ENCODE results near the gene AGAP6.
"Not testable (repeated sequence)": the region's sequence is repeated elsewhere in the genome, so short reads cannot be mapped to it uniquely, and the experiment has no call there.

DNA sequence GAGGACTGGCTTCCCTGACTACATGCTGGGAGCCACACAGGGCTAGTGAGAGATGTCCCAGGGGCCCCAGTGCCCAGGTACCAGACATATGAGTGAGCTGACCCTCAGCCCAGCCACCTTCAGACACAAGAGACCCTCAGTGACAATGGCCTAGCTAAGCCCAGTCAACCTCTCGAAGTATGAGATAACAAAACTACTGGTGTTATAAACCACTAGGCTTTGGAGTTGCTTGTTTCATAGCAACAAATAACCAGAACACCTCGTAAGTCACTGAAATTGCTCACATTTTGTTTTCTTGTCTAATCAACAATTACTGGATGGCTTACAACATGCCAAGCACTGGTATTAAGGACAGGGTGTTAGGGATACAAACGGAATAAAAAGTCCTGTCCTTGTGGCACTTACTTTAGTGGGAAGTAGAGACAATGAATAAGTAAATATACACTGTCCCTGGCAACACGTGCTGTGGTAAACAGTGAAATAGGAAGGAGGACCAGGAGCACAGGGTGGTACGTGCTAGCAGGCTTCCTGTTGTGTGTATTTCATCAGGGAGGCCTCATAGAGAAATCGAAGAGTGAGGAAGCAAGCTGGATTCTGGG is 64.7 kb downstream of the AGAP6 start:
- TF ChIP-seq CREB1 (CRISPR knock-in tag; IDR thresholded peaks at IDR 0.05; ENCODE audit: low read depth); EZH2phosphoT487 (IDR thresholded peaks at IDR 0.05; ENCODE audit: unreplicated experiment); ZNF114 (CRISPR knock-in tag; IDR thresholded peaks at IDR 0.05); EZH2 (IDR thresholded peaks at IDR 0.05; ENCODE audit: low read depth, unreplicated experiment); POLR2AphosphoS5 (IDR thresholded peaks at IDR 0.05; ENCODE audit: low read depth); JUNB (IDR thresholded peaks at IDR 0.05; ENCODE audit: unreplicated experiment); ZNF331 (CRISPR knock-in tag; IDR thresholded peaks at IDR 0.05; ENCODE audit: low read depth); NANOG (IDR thresholded peaks at IDR 0.05; ENCODE audit: borderline replicate concordance): not testable (repeated sequence)
- TF ChIP-seq, protein P1, sequence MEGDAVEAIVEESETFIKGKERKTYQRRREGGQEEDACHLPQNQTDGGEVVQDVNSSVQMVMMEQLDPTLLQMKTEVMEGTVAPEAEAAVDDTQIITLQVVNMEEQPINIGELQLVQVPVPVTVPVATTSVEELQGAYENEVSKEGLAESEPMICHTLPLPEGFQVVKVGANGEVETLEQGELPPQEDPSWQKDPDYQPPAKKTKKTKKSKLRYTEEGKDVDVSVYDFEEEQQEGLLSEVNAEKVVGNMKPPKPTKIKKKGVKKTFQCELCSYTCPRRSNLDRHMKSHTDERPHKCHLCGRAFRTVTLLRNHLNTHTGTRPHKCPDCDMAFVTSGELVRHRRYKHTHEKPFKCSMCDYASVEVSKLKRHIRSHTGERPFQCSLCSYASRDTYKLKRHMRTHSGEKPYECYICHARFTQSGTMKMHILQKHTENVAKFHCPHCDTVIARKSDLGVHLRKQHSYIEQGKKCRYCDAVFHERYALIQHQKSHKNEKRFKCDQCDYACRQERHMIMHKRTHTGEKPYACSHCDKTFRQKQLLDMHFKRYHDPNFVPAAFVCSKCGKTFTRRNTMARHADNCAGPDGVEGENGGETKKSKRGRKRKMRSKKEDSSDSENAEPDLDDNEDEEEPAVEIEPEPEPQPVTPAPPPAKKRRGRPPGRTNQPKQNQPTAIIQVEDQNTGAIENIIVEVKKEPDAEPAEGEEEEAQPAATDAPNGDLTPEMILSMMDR (conservative IDR thresholded peaks at IDR 0.05; ENCODE audit: low read depth in 2 of 2): not testable (repeated sequence)
- TF ChIP-seq, protein P2, sequence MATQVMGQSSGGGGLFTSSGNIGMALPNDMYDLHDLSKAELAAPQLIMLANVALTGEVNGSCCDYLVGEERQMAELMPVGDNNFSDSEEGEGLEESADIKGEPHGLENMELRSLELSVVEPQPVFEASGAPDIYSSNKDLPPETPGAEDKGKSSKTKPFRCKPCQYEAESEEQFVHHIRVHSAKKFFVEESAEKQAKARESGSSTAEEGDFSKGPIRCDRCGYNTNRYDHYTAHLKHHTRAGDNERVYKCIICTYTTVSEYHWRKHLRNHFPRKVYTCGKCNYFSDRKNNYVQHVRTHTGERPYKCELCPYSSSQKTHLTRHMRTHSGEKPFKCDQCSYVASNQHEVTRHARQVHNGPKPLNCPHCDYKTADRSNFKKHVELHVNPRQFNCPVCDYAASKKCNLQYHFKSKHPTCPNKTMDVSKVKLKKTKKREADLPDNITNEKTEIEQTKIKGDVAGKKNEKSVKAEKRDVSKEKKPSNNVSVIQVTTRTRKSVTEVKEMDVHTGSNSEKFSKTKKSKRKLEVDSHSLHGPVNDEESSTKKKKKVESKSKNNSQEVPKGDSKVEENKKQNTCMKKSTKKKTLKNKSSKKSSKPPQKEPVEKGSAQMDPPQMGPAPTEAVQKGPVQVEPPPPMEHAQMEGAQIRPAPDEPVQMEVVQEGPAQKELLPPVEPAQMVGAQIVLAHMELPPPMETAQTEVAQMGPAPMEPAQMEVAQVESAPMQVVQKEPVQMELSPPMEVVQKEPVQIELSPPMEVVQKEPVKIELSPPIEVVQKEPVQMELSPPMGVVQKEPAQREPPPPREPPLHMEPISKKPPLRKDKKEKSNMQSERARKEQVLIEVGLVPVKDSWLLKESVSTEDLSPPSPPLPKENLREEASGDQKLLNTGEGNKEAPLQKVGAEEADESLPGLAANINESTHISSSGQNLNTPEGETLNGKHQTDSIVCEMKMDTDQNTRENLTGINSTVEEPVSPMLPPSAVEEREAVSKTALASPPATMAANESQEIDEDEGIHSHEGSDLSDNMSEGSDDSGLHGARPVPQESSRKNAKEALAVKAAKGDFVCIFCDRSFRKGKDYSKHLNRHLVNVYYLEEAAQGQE (IDR thresholded peaks at IDR 0.05; ENCODE audit: unreplicated experiment): not testable (repeated sequence)
- TF ChIP-seq, protein P3, sequence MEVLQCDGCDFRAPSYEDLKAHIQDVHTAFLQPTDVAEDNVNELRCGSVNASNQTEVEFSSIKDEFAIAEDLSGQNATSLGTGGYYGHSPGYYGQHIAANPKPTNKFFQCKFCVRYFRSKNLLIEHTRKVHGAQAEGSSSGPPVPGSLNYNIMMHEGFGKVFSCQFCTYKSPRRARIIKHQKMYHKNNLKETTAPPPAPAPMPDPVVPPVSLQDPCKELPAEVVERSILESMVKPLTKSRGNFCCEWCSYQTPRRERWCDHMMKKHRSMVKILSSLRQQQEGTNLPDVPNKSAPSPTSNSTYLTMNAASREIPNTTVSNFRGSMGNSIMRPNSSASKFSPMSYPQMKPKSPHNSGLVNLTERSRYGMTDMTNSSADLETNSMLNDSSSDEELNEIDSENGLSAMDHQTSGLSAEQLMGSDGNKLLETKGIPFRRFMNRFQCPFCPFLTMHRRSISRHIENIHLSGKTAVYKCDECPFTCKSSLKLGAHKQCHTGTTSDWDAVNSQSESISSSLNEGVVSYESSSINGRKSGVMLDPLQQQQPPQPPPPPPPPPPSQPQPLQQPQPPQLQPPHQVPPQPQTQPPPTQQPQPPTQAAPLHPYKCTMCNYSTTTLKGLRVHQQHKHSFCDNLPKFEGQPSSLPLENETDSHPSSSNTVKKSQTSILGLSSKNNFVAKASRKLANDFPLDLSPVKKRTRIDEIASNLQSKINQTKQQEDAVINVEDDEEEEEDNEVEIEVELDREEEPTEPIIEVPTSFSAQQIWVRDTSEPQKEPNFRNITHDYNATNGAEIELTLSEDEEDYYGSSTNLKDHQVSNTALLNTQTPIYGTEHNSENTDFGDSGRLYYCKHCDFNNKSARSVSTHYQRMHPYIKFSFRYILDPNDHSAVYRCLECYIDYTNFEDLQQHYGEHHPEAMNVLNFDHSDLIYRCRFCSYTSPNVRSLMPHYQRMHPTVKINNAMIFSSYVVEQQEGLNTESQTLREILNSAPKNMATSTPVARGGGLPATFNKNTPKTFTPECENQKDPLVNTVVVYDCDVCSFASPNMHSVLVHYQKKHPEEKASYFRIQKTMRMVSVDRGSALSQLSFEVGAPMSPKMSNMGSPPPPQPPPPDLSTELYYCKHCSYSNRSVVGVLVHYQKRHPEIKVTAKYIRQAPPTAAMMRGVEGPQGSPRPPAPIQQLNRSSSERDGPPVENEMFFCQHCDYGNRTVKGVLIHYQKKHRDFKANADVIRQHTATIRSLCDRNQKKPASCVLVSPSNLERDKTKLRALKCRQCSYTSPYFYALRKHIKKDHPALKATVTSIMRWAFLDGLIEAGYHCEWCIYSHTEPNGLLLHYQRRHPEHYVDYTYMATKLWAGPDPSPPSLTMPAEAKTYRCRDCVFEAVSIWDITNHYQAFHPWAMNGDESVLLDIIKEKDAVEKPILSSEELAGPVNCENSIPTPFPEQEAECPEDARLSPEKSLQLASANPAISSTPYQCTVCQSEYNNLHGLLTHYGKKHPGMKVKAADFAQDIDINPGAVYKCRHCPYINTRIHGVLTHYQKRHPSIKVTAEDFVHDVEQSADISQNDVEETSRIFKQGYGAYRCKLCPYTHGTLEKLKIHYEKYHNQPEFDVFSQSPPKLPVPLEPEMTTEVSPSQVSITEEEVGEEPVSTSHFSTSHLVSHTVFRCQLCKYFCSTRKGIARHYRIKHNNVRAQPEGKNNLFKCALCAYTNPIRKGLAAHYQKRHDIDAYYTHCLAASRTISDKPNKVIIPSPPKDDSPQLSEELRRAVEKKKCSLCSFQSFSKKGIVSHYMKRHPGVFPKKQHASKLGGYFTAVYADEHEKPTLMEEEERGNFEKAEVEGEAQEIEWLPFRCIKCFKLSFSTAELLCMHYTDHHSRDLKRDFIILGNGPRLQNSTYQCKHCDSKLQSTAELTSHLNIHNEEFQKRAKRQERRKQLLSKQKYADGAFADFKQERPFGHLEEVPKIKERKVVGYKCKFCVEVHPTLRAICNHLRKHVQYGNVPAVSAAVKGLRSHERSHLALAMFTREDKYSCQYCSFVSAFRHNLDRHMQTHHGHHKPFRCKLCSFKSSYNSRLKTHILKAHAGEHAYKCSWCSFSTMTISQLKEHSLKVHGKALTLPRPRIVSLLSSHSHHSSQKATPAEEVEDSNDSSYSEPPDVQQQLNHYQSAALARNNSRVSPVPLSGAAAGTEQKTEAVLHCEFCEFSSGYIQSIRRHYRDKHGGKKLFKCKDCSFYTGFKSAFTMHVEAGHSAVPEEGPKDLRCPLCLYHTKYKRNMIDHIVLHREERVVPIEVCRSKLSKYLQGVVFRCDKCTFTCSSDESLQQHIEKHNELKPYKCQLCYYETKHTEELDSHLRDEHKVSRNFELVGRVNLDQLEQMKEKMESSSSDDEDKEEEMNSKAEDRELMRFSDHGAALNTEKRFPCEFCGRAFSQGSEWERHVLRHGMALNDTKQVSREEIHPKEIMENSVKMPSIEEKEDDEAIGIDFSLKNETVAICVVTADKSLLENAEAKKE (CRISPR knock-in tag; IDR thresholded peaks at IDR 0.05): not testable (repeated sequence)
- TF ChIP-seq, protein P4, sequence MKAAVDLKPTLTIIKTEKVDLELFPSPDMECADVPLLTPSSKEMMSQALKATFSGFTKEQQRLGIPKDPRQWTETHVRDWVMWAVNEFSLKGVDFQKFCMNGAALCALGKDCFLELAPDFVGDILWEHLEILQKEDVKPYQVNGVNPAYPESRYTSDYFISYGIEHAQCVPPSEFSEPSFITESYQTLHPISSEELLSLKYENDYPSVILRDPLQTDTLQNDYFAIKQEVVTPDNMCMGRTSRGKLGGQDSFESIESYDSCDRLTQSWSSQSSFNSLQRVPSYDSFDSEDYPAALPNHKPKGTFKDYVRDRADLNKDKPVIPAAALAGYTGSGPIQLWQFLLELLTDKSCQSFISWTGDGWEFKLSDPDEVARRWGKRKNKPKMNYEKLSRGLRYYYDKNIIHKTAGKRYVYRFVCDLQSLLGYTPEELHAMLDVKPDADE (IDR thresholded peaks at IDR 0.05): not testable (repeated sequence)
